Measurements from ENCODE around the gene PRICKLE1. TPM values are rescaled to one million over a fixed set of nuclear protein-coding genes. Genes with fewer than 3 reads are reported as not detected.

PRICKLE1 gene
- total RNA-seq, 2 donors from 2014 or later: 3.6 to 4.7 TPM

DNA sequence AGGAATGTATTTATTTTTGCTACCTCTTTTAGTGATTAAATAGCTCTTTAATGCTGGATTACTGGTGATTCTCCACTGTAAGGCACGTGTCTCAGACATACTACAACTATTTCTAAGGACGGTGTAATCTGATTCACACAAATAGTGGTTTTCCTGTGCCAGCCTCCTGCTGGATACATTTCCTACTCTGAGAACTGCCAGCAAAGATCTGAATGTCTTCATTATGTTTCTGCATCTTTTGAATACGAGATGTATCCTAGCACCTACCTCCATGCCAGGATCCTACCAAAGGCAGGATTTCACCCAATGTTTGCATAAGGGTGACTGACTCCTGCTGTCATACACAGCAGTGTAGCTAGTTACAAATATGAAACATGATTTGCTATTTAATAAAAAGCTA, 120.6 kb downstream of the PRICKLE1 start:
- ATAC-seq: no peak
- DNase-seq: no peak

DNA sequence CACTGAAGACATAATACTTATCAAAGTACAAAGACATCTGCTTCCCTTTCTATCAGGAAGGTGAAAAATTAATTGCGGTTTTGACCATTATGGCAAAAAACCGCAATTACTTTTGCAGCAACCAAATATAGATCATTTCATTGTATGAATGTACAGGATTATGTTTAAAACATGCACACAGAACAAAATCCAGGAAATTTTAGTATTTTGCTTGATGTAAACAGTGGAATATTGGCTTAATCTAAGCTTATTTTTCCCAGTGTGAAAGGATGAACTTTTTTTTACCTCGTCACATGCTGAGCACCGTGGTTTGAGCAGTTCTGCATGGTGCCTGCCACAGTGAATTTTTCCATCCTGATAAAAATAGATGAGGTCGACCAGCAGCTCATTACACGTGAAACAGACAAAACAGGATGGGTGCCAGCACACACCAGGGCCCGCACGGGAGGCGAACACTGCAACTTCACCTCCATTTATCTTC, 121.2 kb downstream of the PRICKLE1 start:
- Histone ChIP-seq H3K27ac (no peak overlapping the region), H3K36me3 (replicated peaks in 1 of 2; ENCODE audit: insufficient read depth in 1 of 2, low read depth in 2 of 2) (peaks cover 0 to 8% of the 10 kb centered on the region in 2 donors), H3K4me1 (peaks cover 3% of the 10 kb centered on the region), H3K4me3 (no peak overlapping the region), H3K27me3 (no peaks in the 10 kb centered on the region), H3K9me3 (no peaks in the 10 kb centered on the region)
- WGBS, 2 donors: 62 to 63% methylated on average over 9 of the region's 9 CpGs
- ATAC-seq (no peak), DNase-seq (no peak)
- TF ChIP-seq, protein P1, sequence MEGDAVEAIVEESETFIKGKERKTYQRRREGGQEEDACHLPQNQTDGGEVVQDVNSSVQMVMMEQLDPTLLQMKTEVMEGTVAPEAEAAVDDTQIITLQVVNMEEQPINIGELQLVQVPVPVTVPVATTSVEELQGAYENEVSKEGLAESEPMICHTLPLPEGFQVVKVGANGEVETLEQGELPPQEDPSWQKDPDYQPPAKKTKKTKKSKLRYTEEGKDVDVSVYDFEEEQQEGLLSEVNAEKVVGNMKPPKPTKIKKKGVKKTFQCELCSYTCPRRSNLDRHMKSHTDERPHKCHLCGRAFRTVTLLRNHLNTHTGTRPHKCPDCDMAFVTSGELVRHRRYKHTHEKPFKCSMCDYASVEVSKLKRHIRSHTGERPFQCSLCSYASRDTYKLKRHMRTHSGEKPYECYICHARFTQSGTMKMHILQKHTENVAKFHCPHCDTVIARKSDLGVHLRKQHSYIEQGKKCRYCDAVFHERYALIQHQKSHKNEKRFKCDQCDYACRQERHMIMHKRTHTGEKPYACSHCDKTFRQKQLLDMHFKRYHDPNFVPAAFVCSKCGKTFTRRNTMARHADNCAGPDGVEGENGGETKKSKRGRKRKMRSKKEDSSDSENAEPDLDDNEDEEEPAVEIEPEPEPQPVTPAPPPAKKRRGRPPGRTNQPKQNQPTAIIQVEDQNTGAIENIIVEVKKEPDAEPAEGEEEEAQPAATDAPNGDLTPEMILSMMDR (IDR thresholded peaks at IDR 0.05): no peak
- no peak for TF ChIP-seq POLR2A (IDR thresholded peaks at IDR 0.05)
- intact Hi-C loops (cut with DNase I): no loop called here

More for the DNA sequence above, 120.6 kb downstream of the PRICKLE1 start:
- H3K36me3 ChIP-seq (replicated peaks in 1 of 2; ENCODE audit: insufficient read depth in 1 of 2, low read depth in 2 of 2): peaks cover 0 to 8% of the 10 kb centered on the region in 2 donors
- H3K4me3 ChIP-seq: no peak overlapping the region
- no peak overlapping the region for H3K27ac ChIP-seq
- no peak for TF ChIP-seq POLR2A (IDR thresholded peaks at IDR 0.05)
- TF ChIP-seq, protein P1 (IDR thresholded peaks at IDR 0.05): no peak
- no peaks in the 10 kb centered on the region for H3K27me3 ChIP-seq
- H3K4me1 ChIP-seq: peaks cover 3% of the 10 kb centered on the region
- 74 to 86% methylated on average over 3 of the region's 3 CpGs for WGBS, 2 donors
- intact Hi-C loops (cut with DNase I): no loop called here
- H3K9me3 ChIP-seq: no peaks in the 10 kb centered on the region

DNA sequence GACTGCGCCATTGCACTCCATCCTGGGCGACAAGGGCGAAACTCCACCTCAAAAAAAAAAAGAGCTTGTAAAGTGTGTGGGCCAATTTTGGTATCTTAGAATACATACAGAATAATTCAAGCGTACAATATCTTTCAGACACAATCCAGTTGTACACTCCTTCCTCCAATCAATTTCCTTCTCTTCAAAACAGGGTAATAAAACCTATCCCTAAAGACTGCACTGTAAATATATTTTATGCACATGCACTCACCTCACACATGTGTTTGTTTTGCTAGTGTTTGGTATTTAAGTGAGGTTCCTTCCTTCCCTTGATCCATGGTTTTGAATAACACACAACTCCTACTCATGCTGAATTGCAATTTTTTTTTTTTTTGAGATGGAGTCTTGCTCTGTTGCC, 125.9 kb downstream of the PRICKLE1 start:
- ATAC-seq (no peak), DNase-seq (no peak)
- Histone ChIP-seq H3K4me3 (no peak overlapping the region), H3K9me3 (no peaks in the 10 kb centered on the region), H3K27me3 (no peaks in the 10 kb centered on the region), H3K4me1 (peaks cover 5% of the 10 kb centered on the region), H3K27ac (no peak overlapping the region), H3K36me3 (replicated peaks in 1 of 2; ENCODE audit: insufficient read depth in 1 of 2, low read depth in 2 of 2) (peaks cover 0 to 4% of the 10 kb centered on the region in 2 donors)
- intact Hi-C loops (cut with DNase I): no loop called here
- TF ChIP-seq, protein P1 (IDR thresholded peaks at IDR 0.05): no peak
- no peak for TF ChIP-seq POLR2A (IDR thresholded peaks at IDR 0.05)
- 94 to 95% methylated on average over 4 of the region's 4 CpGs for WGBS, 2 donors

- Histone ChIP-seq H3K27ac (no peak overlapping the region), H3K4me3 (no peak overlapping the region), H3K36me3 (replicated peaks in 1 of 2; ENCODE audit: insufficient read depth in 1 of 2, low read depth in 2 of 2) (peaks cover 0 to 4% of the 10 kb centered on the region in 2 donors), H3K27me3 (no peaks in the 10 kb centered on the region), H3K4me1 (peaks cover 5% of the 10 kb centered on the region), H3K9me3 (no peaks in the 10 kb centered on the region)
- intact Hi-C loops (cut with DNase I): no loop called here
- 47 to 61% methylated on average over 3 of the region's 3 CpGs for WGBS, 2 donors
- DNase-seq: no peak
- ATAC-seq: no peak
- TF ChIP-seq, protein P1 (IDR thresholded peaks at IDR 0.05): no peak
- TF ChIP-seq POLR2A (IDR thresholded peaks at IDR 0.05): no peak
Measured at GRCh38 chr12:42462486-42462885, 127.1 kb downstream of the PRICKLE1 start.

DNA sequence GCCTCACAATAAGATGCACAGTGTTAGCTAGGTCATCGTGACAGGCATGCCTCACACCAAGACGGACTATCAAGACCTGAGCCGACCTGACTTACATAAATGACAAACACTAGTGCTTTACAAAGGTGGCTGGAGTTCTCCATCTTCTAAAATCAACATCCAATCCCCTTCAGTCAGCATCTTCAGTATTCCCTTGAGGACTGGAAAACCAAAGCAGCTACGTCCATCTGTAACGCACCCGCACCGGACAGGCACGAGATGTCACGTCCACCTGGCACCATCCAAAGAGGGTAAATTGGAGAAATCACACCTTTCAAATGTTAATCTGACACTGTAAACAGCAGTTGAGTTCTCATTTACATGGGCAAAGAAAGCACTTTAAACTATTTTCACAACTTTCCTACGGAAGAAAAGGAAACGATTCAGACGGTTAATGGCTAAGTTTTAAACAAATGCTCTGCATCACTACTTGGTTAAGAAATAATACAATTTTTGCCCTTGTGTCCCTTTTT, 130.2 kb downstream of the PRICKLE1 start:
- Histone ChIP-seq H3K4me3 (no peak overlapping the region), H3K9me3 (no peaks in the 10 kb centered on the region), H3K36me3 (replicated peaks in 1 of 2; ENCODE audit: insufficient read depth in 1 of 2, low read depth in 2 of 2) (no peaks in the 10 kb centered on the region), H3K27ac (no peak overlapping the region), H3K4me1 (peaks cover 5% of the 10 kb centered on the region), H3K27me3 (no peaks in the 10 kb centered on the region)
- WGBS, 2 donors: 89 to 90% methylated on average over 12 of the region's 12 CpGs
- intact Hi-C loops (cut with DNase I): no loop called here
- TF ChIP-seq POLR2A (IDR thresholded peaks at IDR 0.05): no peak
- TF ChIP-seq, protein P1 (IDR thresholded peaks at IDR 0.05): no peak
- no peak for DNase-seq
- no peak for ATAC-seq

Measured in body of pancreas (tissue), 4 donors.